Adrenal gland (tissue), 12 donors: ENCODE measurements around the gene KIF25. TPM values are rescaled to one million over a fixed set of nuclear protein-coding genes. Genes with fewer than 3 reads are reported as not detected.

Source experiments
- DNase-seq, 7 donors: peaks; one replicate each; pipeline ENCODE4 v3.0.0-alpha.2; 2019 to 2020
- H3K27ac ChIP-seq, 5 donors: fragments of 200-600 bp; sonication (generic) in 4 of 5; 1 replicate in 3 of 5; 2 replicates in 2 of 5; pipeline versions ENCODE4 v1.5.1 to v1.8.0; 2016 to 2020; ENCODE audit warnings: mild to moderate bottlenecking in 1 of 5
- H3K27me3 ChIP-seq: fragments of 200-600 bp; 2 replicates; pipeline ENCODE4 v1.8.0; 2021
- H3K36me3 ChIP-seq, 2 donors: fragments of 200-600 bp; replicated peaks in 1 of 2; 1 replicate in 1 of 2; 2 replicates in 1 of 2; pipeline versions ENCODE4 v1.5.1 to v1.8.0; 2018 to 2022
- H3K4me1 ChIP-seq, 2 donors: fragments of 200-600 bp; replicated peaks in 1 of 2; 1 replicate in 1 of 2; 2 replicates in 1 of 2; pipeline versions ENCODE4 v1.5.1 to v1.8.0; 2018 to 2021
- H3K4me3 ChIP-seq, 4 donors: fragments of 200-600 bp; sonication (generic) in 3 of 4; one replicate each; pipeline ENCODE4 v1.5.1; 2016 to 2018
- H3K9me3 ChIP-seq, 3 donors: fragments of 200-600 bp; sonication (generic) in 1 of 3; replicated peaks in 1 of 3; 1 replicate in 2 of 3; 2 replicates in 1 of 3; pipeline versions ENCODE4 v1.5.1 to v1.8.0; 2016 to 2021
- CTCF ChIP-seq, 6 experiments: fragments of 450-650 bp in 4 of 6; fragments of 200-600 bp in 2 of 6; sonication (generic) in 1 of 6; IDR thresholded peaks; 1 replicate in 5 of 6; 2 replicates in 1 of 6; pipeline versions ENCODE4 v1.5.1 to v1.8.0; 2016 to 2021; ENCODE audit warnings: antibody characterized with exemption in 6 of 6, mild to moderate bottlenecking in 2 of 6, moderate library complexity in 1 of 6
- POLR2A ChIP-seq, 2 donors: fragments of 450-650 bp; IDR thresholded peaks; one replicate each; pipeline ENCODE4 v1.6.1; 2017; ENCODE audit warnings: antibody characterized with exemption in 2 of 2, mild to moderate bottlenecking in 2 of 2, moderate library complexity in 1 of 2
- WGBS, 4 donors: extraction: QIAGEN DNeasy Blood & Tissue Kit in 2 of 4; methylation state at CpG; one replicate each; pipeline versions ENCODE4 v1.1.5 to v1.1.7; 2013 to 2017; 5-methylcytosine and 5-hydroxymethylcytosine counted together
- intact Hi-C, 2 donors: fragments of 100-400 bp; cut with DNase I; formaldehyde crosslinking; loops; one replicate each; pipeline versions ENCODE4 v1.14.1 to v1.15.0; 2022 to 2023
- polyA plus RNA-seq, 3 donors: library from polyadenylated mRNA; stranded (reverse); fragments of 200-250 nt in 2 of 3; fragments of 350-450 nt in 1 of 3; fragmentation: Illumina TruSeq in 1 of 3; extraction: RNeasy Lipid Tissue Mini Kit (QIAGEN cat#74804) in 1 of 3; gene quantifications; one replicate each; pipeline ENCODE4 v1.2.3, GENCODE V29; 2013 to 2014
- total RNA-seq, 9 donors: library from RNA; depleted of rRNA in 4 of 9; stranded (reverse); fragments of >200 nt in 4 of 9; fragments of 120-200 nt in 1 of 9; fragmentation: NEBNext Ultra II Directional in 1 of 9; extraction: Animal tissue kit (Norgen Biotek cat#: 25700) in 1 of 9; gene quantifications; one replicate each; pipeline versions ENCODE4 v1.1.0 to v1.2.4, GENCODE V29; 2013 to 2023
- donor health status: healthy with polysubstance abuse.
- donor health status: Bipolar disorder and iron deficiency.
- donor health status: DM: yes; HTN: yes; CAD: no.
- donor health status: DM: no; HTN: no; CAD: no.
- donor health status: DM: no; HTN: no; CAD: no.
- donor health status: DM: yes; HTN: yes; CAD: no.

Gene KIF25
- total and polyA plus RNA-seq, 12 donors, result 0.44 to 0.97 TPM; not detected in 10

GRCh38 chr6:168046696-168047095, 49.2 kb downstream of the KIF25 start:
- no peak for DNase-seq
- Histone ChIP-seq H3K4me1 (no peaks in the 10 kb centered on the region), H3K9me3 (no peaks in the 10 kb centered on the region), H3K27ac (no peak overlapping the region), H3K27me3 (no peaks in the 10 kb centered on the region), H3K4me3 (no peak overlapping the region), H3K36me3 (no peaks in the 10 kb centered on the region)
- intact Hi-C loops, result no loop called here
- WGBS, 4 donors, result 87 to 92% (median 87%) methylated on average over 3 of the region's 3 CpGs
- TF ChIP-seq POLR2A (IDR thresholded peaks at IDR 0.05) (no peak), CTCF (IDR thresholded peaks at IDR 0.05) (no peak)

GRCh38 chr6:168047841-168048723, 50.6 kb downstream of the KIF25 start:
- 74 to 84% (median 79%) methylated on average over 14 to 31 of the region's 31 CpGs for WGBS, 4 donors
- H3K27me3 ChIP-seq, result no peaks in the 10 kb centered on the region
- intact Hi-C loops, result no loop called here
- no peak overlapping the region for H3K4me3 ChIP-seq
- no peak overlapping the region for H3K27ac ChIP-seq
- no peaks in the 10 kb centered on the region for H3K4me1 ChIP-seq
- no peak for DNase-seq
- H3K9me3 ChIP-seq, result no peaks in the 10 kb centered on the region
- TF ChIP-seq POLR2A (IDR thresholded peaks at IDR 0.05), result no peak
- TF ChIP-seq CTCF (IDR thresholded peaks at IDR 0.05), result no peak
- H3K36me3 ChIP-seq, result no peaks in the 10 kb centered on the region

GRCh38 chr6:168048724-168049025, 51.2 kb downstream of the KIF25 start:
- TF ChIP-seq POLR2A (IDR thresholded peaks at IDR 0.05) (no peak), CTCF (IDR thresholded peaks at IDR 0.05) (no peak)

GRCh38 chr6:168049277-168049676, 51.8 kb downstream of the KIF25 start:
- no peak for DNase-seq
- H3K27ac ChIP-seq, result no peak overlapping the region
- H3K4me3 ChIP-seq, result no peak overlapping the region
- H3K36me3 ChIP-seq, result no peaks in the 10 kb centered on the region
- intact Hi-C loops, result no loop called here
- H3K27me3 ChIP-seq, result no peaks in the 10 kb centered on the region
- no peaks in the 10 kb centered on the region for H3K4me1 ChIP-seq
- no peaks in the 10 kb centered on the region for H3K9me3 ChIP-seq
- no peak for TF ChIP-seq POLR2A (IDR thresholded peaks at IDR 0.05)
- TF ChIP-seq CTCF (IDR thresholded peaks at IDR 0.05), result no peak
- 87 to 91% (median 90%) methylated on average over 13 to 20 of the region's 20 CpGs for whole genome bisulfite sequencing, 4 donors

More at GRCh38 chr6:168048724-168049025, 51.2 kb downstream of the KIF25 start:
- H3K4me1 ChIP-seq, result no peaks in the 10 kb centered on the region
- DNase-seq, result no peak
- intact Hi-C loops, result no loop called here
- no peaks in the 10 kb centered on the region for H3K27me3 ChIP-seq
- H3K27ac ChIP-seq, result no peak overlapping the region
- no peak overlapping the region for H3K4me3 ChIP-seq
- H3K36me3 ChIP-seq, result no peaks in the 10 kb centered on the region
- WGBS, 4 donors, result 83 to 100% (median 88%) methylated on average over 1 to 10 of the region's 10 CpGs
- no peaks in the 10 kb centered on the region for H3K9me3 ChIP-seq
